Measurements from ENCODE around the gene WDR75. TPM values are rescaled to one million over a fixed set of nuclear protein-coding genes. Genes with fewer than 3 reads are reported as not detected.

Gene WDR75
- total RNA-seq (2022) (50.3 and 52.5 TPM in 2 replicates), Bru-seq, nascent RNA (percentile 93 among the genes with signal in this experiment), BruChase-seq, experiment 1, labeled RNA remaining after a 6-hour chase (percentile 92 among the genes with signal in this experiment), BruChase-seq, experiment 2, labeled RNA remaining after a 2-hour chase (percentile 93 among the genes with signal in this experiment)
- long read RNA-seq, transcript WDR75-201 (21 exons, 2,701 nt), result major isoform, 102 of 117 reads
- long read RNA-seq, partial matches to known transcripts, result 5 of 117 reads
- long read RNA-seq, other reads (novel, unspliced or antisense), result 9 of 117 reads

DNA sequence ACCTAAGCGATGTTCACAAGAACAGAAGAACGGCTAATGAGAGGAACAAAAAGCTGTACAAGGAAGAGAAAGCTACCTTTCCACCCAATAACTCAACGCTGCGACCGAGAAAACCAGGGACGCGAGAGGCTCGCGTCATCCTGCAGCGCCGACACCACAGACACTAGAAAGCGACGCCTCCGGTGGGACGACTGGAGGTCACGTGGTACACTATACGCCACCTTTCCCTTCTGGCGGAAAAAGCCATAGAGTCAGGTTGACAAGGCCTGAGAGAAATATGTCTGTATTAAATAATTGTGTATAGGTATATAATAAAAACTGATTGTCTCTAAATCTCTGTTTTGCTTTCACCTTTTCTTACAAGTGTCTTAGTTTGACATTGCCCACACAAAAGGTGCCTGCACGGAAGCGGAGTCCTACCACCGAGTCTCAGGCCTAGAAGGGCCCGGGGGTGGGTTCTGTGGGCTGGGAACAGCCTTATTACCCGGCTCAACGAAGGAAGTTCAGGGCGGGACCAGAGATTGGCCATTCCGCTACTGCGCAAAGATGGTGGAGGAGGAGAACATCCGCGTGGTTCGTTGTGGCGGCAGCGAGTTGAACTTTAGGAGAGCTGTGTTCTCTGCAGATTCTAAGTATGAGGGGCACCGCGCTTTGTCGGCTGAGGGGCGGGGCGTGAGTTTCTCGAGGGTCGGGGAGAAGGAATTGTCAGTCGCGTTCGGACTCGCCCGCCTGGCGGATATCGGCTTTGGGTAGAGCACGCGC lies at the start of gene WDR75:
Gene WDR75 (plus strand): TSS at position 528 of the 762 bp plus-strand sequence. CDS start 19 bp downstream, at position 547.
- intact Hi-C loops (cut with micrococcal nuclease), result no loop called here
- Mint-ChIP-seq H3K4me3 (ENCODE audit: unreplicated experiment) (no peak within 1 kb of the TSS), H3K4me1 (ENCODE audit: insufficient read depth, unreplicated experiment) (peaks cover 22% of the 10 kb centered on the region), H3K27ac (ENCODE audit: low read depth, unreplicated experiment) (peak within 1 kb of the TSS; percentile 97), H3K9me3 (ENCODE audit: unreplicated experiment) (no peaks in the 10 kb centered on the region), H3K27me3 (ENCODE audit: insufficient read depth, unreplicated experiment) (no peaks in the 10 kb centered on the region), H3K36me3 (ENCODE audit: insufficient read depth, unreplicated experiment) (no peaks in the 10 kb centered on the region)
- POLR2A ChIA-PET, result interaction anchor here (0.6 to 2.0 kb wide), 17 partner anchors 10 to 652 kb away, joined by 3 to 10 read pairs (median 3); no protein-coding TSS in a partner anchor
- TF ChIP-seq, protein P1, sequence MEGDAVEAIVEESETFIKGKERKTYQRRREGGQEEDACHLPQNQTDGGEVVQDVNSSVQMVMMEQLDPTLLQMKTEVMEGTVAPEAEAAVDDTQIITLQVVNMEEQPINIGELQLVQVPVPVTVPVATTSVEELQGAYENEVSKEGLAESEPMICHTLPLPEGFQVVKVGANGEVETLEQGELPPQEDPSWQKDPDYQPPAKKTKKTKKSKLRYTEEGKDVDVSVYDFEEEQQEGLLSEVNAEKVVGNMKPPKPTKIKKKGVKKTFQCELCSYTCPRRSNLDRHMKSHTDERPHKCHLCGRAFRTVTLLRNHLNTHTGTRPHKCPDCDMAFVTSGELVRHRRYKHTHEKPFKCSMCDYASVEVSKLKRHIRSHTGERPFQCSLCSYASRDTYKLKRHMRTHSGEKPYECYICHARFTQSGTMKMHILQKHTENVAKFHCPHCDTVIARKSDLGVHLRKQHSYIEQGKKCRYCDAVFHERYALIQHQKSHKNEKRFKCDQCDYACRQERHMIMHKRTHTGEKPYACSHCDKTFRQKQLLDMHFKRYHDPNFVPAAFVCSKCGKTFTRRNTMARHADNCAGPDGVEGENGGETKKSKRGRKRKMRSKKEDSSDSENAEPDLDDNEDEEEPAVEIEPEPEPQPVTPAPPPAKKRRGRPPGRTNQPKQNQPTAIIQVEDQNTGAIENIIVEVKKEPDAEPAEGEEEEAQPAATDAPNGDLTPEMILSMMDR (IDR thresholded peaks at IDR 0.05; ENCODE audit: unreplicated experiment), result no peak
- CTCF ChIA-PET, result interaction anchor here (0.5 to 0.9 kb wide), 6 partner anchors 28 to 511 kb away, joined by 3 to 4 read pairs (median 3); no protein-coding TSS in a partner anchor
- peak; percentile 94 for DNase-seq (ENCODE audit: unreplicated experiment)
- BruUV-seq (replicated peaks), result no TSS peak

DNA sequence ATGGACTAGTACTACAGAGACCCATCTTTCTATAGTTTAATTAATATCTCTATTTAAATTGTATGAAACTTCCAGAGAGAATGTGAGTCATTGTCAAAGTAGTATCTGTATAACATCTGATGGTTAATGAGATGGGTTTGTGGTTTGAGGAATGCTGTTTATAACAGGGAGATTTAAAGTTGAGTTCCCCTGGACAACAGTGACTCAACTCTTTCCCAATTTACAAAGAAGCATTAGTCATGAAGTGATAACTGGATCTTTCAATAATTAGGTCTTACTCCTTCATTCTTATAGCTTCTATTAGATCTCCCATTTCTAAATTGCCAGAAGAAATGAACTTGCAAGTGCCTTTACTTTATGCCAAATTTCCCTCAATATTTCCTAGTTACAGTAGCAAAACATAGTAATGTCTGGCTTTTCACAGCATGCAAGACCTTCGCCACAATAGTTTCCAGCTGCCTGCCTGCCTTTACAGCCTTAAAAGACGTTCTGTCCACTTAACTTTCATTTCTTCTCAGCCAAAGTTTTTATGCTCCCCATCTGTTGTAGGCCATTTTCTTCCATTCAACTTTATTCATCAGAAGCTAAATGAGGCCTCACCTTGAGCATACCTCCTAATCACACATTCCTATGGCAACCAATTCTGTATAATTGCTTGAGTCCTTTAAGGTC lies 47.7 kb upstream of the WDR75 start:
- ChIA-PET CTCF (interaction anchor here (1.3 kb wide), 1 partner anchor 18 kb away, joined by 5 read pairs; no protein-coding TSS in a partner anchor), POLR2A (interaction anchor here (0.5 to 1.5 kb wide), 11 partner anchors 11 to 851 kb away, joined by 3 to 8 read pairs (median 3); no protein-coding TSS in a partner anchor)
- Mint-ChIP-seq H3K9me3 (ENCODE audit: unreplicated experiment) (no peaks in the 10 kb centered on the region), H3K27ac (ENCODE audit: low read depth, unreplicated experiment) (peak overlapping the region; percentile 84), H3K4me3 (ENCODE audit: unreplicated experiment) (no peak overlapping the region), H3K4me1 (ENCODE audit: insufficient read depth, unreplicated experiment) (peaks cover 13% of the 10 kb centered on the region), H3K27me3 (ENCODE audit: insufficient read depth, unreplicated experiment) (no peaks in the 10 kb centered on the region), H3K36me3 (ENCODE audit: insufficient read depth, unreplicated experiment) (no peaks in the 10 kb centered on the region)
- TF ChIP-seq, protein P1 (IDR thresholded peaks at IDR 0.05; ENCODE audit: unreplicated experiment), result no peak
- no TSS peak for BruUV-seq (replicated peaks)
- intact Hi-C loops (cut with micrococcal nuclease), result no loop called here
- peak; percentile 90 for DNase-seq (ENCODE audit: unreplicated experiment)

GRCh38 chr2:189394525-189394924 lies 46.7 kb upstream of the WDR75 start:
- Mint-ChIP-seq H3K36me3 (ENCODE audit: insufficient read depth, unreplicated experiment) (no peaks in the 10 kb centered on the region), H3K4me1 (ENCODE audit: insufficient read depth, unreplicated experiment) (peaks cover 13% of the 10 kb centered on the region), H3K27ac (ENCODE audit: low read depth, unreplicated experiment) (peak overlapping the region; percentile 84), H3K4me3 (ENCODE audit: unreplicated experiment) (no peak overlapping the region), H3K9me3 (ENCODE audit: unreplicated experiment) (no peaks in the 10 kb centered on the region), H3K27me3 (ENCODE audit: insufficient read depth, unreplicated experiment) (no peaks in the 10 kb centered on the region)
- TF ChIP-seq, protein P1 (IDR thresholded peaks at IDR 0.05; ENCODE audit: unreplicated experiment), result no peak
- intact Hi-C loops (cut with micrococcal nuclease), result no loop called here
- DNase-seq (ENCODE audit: unreplicated experiment), result no peak
- BruUV-seq (replicated peaks), result no TSS peak
- CTCF ChIA-PET, result interaction anchor here (0.6 to 0.8 kb wide), 2 partner anchors 10 to 252 kb away, joined by 3 read pairs; no protein-coding TSS in a partner anchor
- POLR2A ChIA-PET, result interaction anchor here (1.5 to 1.6 kb wide), 2 partner anchors 15 to 25 kb away, joined by 6 to 7 read pairs; no protein-coding TSS in a partner anchor

All from MCF 10A (cell line).